Stimulated activated CD8-positive, alpha-beta memory T cell treated with anti-CD3 and anti-CD28 coated beads, Interleukin-4, amount 100 ng/mL, for 4 hours (primary cell): Measurements from ENCODE around the gene PSMB10.

Experiments
- DNase-seq, 2 donors: peaks; one replicate each; pipeline ENCODE4 v3.0.0-alpha.2; 2020; ENCODE audit warnings: low read depth in 2 of 2, low spot score in 1 of 2

PSMB10 gene

GRCh38 chr16:67963662-67964321 lies 27.1 kb upstream of the PSMB10 start:
- no peak for DNase-seq

GRCh38 chr16:67963292-67963661 lies 26.6 kb upstream of the PSMB10 start:
- DNase-seq, result no peak

- no peak for DNase-seq
These were observed 25.5 kb upstream of the PSMB10 start for GRCh38 chr16:67962135-67962534.

GRCh38 chr16:67961551-67961957 lies 24.9 kb upstream of the PSMB10 start:
- no peak for DNase-seq

GRCh38 chr16:67959536-67960329 lies 23.1 kb upstream of the PSMB10 start:
- DNase-seq, result no peak

- DNase-seq, result no peak
These were observed 21.0 kb upstream of the PSMB10 start for GRCh38 chr16:67957622-67958021.

- no peak for DNase-seq
These were observed 18.0 kb upstream of the PSMB10 start for GRCh38 chr16:67954421-67955196.

GRCh38 chr16:67953641-67954375 lies 17.2 kb upstream of the PSMB10 start:
- DNase-seq, result no peak

GRCh38 chr16:67951485-67951884 lies 14.8 kb upstream of the PSMB10 start:
- DNase-seq, result no peak

GRCh38 chr16:67950335-67950843 lies 13.7 kb upstream of the PSMB10 start:
- no peak for DNase-seq

- no peak for DNase-seq
These were observed 13.0 kb upstream of the PSMB10 start for GRCh38 chr16:67949645-67950044.

- DNase-seq, result no peak
These were observed 11.4 kb upstream of the PSMB10 start for GRCh38 chr16:67948015-67948414.

- no peak for DNase-seq
These were observed 10.4 kb upstream of the PSMB10 start for GRCh38 chr16:67946966-67947558.

- no peak for DNase-seq
These were observed 9.5 kb upstream of the PSMB10 start for GRCh38 chr16:67946128-67946569.

- DNase-seq, result no peak
These were observed 8.8 kb upstream of the PSMB10 start for GRCh38 chr16:67945392-67945933.

- no peak for DNase-seq
These were observed 8.2 kb upstream of the PSMB10 start for GRCh38 chr16:67944690-67945391.

- no peak for DNase-seq
These were observed 7.2 kb upstream of the PSMB10 start, which contains the start of gene LCAT for GRCh38 chr16:67943619-67944504. Gene LCAT, minus strand, starts transcription at chr16:67944120. Its CDS starts 19 bp downstream, at chr16:67944101.

- no peak for DNase-seq
These were observed 6.6 kb upstream of the PSMB10 start for GRCh38 chr16:67943256-67943618.
